ENCODE measurements around the gene LHFPL6.

The LHFPL6 gene

DNA sequence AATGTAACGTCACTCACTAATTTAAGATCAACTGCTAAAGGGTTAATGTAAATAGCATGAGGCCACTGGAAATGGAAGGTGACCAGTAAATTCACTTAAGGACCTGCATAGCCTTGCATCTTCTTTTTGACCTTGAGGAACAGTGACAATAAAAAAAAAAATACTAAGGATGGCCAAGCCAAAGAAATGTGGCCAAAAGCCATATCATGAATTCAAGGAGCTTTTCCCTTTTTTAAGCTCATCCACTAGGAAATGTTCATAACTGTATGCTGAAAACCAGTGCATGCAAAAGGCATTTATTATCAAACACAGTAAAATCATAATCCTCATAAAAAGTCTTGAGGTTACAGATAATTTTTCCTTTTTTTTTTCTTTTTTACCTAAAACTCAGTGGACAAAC is 77.5 kb downstream of the LHFPL6 start:
- TF ChIP-seq, protein P1, sequence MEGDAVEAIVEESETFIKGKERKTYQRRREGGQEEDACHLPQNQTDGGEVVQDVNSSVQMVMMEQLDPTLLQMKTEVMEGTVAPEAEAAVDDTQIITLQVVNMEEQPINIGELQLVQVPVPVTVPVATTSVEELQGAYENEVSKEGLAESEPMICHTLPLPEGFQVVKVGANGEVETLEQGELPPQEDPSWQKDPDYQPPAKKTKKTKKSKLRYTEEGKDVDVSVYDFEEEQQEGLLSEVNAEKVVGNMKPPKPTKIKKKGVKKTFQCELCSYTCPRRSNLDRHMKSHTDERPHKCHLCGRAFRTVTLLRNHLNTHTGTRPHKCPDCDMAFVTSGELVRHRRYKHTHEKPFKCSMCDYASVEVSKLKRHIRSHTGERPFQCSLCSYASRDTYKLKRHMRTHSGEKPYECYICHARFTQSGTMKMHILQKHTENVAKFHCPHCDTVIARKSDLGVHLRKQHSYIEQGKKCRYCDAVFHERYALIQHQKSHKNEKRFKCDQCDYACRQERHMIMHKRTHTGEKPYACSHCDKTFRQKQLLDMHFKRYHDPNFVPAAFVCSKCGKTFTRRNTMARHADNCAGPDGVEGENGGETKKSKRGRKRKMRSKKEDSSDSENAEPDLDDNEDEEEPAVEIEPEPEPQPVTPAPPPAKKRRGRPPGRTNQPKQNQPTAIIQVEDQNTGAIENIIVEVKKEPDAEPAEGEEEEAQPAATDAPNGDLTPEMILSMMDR (IDR thresholded peaks at IDR 0.05; ENCODE audit: low read depth, low read length, missing control alignments): no peak

DNA sequence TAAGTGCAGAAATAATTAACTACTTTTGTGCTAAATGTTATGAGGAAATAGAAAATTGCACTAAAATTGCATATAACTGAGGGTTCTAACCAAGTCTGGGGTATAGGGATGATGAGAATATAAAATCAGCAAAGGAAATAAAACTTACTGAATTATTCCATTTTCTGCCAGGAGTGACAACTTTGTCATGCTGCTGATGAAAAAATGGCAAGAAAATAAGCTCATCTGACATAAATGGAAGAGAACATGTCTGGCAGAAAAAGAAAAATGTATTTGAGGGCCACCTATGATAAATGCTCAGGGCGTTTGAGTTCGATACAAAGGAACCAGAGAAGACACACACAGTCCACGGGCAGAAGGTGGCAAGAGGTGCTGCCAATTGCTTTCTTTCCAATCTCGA is 78.2 kb downstream of the LHFPL6 start:
- no peak for DNase-seq (ENCODE audit: low read depth)
- TF ChIP-seq, protein P1 (IDR thresholded peaks at IDR 0.05; ENCODE audit: low read depth, low read length, missing control alignments): no peak
- H3K4me3 ChIP-seq (ENCODE audit: low read depth, low read length): no peak overlapping the region

More for the DNA sequence above, 77.5 kb downstream of the LHFPL6 start:
- no peak overlapping the region for H3K4me3 ChIP-seq (ENCODE audit: low read depth, low read length)
- no peak for DNase-seq (ENCODE audit: low read depth)

DNA sequence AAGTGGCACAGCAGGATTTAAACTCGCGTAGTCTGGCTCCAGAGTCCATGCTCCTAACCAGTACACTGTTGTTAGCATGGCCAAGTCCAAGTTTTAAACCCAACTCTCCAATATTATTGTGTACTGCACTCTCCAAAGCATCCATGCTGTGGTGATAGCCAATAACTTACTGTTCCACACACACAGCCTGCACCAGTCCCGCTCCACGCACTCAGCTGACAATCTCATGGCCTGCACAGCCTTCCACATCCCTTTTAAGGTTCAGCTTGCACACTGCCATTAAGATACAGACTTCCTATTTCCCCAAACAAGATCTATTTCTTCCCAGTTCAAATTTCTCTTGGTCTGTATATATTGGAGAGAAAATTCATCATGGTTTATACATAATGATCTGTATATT is 80.7 kb downstream of the LHFPL6 start:
- DNase-seq (ENCODE audit: low read depth): no peak
- no peak overlapping the region for H3K4me3 ChIP-seq (ENCODE audit: low read depth, low read length)
- TF ChIP-seq, protein P1 (IDR thresholded peaks at IDR 0.05; ENCODE audit: low read depth, low read length, missing control alignments): no peak

DNA sequence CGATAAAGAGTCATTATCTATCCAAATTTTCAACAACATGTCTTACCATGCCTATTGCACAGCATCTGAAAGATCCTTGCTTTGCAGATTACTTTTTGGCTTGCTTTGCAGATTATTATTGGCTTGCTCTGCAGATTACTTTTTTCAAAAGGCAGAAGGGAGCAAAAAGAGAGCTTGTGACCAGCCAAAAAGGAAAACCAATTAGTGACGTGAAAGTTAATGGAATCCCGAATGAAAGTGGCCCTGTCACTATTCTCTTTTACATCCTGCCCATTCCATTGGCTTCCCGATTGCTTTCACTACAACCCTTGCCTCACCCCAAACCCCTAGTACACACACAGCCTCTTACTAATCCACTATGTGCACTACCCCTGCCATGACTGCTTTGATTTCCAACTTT is 81.3 kb downstream of the LHFPL6 start:
- TF ChIP-seq, protein P1 (IDR thresholded peaks at IDR 0.05; ENCODE audit: low read depth, low read length, missing control alignments): no peak
- no peak for DNase-seq (ENCODE audit: low read depth)
- H3K4me3 ChIP-seq (ENCODE audit: low read depth, low read length): no peak overlapping the region

DNA sequence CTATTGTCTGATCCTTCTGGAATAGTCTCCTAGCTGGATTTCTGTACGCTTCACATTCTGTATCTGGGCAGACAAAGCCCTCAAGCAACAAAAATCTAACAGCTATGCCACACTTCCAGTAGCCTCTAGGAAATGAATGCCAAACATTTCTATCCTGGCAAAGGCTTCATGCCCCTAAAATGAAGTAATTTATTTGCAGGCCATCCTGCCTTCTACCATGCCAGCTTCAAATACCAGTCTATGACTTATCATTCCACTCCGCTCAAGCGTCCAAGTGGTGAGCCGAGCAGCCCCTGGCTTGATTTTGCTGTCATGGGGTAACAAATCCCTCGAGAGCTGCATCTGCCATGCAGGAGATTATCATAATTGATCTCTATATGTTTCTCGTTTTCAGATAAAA is 86.9 kb downstream of the LHFPL6 start:
- TF ChIP-seq, protein P1 (IDR thresholded peaks at IDR 0.05; ENCODE audit: low read depth, low read length, missing control alignments): no peak
- DNase-seq (ENCODE audit: low read depth): no peak
- H3K4me3 ChIP-seq (ENCODE audit: low read depth, low read length): no peak overlapping the region

DNA sequence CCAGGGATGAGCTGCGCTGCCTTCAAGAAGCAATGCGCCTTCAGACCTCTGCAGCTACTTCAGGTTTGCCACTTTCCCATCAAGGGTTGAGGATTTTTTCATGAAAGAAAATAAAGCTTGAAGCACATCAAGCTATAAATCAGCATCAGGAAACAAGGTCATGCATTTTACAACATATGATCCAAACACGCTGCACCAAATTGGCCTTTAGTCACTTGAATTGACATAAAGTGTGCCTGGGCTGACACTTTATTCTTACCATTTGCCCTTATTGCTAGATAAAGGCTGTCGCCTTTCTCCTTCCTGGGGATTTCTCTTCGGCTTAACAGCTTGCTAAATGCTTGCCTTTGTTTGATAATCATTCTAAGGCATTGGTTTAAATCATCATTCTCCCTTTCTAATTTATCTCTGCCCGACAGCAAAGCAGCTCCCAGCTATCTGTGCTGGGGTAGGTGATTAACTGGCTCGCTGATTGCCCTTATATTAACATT is 87.7 kb downstream of the LHFPL6 start:
- TF ChIP-seq, protein P1 (IDR thresholded peaks at IDR 0.05; ENCODE audit: low read depth, low read length, missing control alignments): no peak
- DNase-seq (ENCODE audit: low read depth): no peak
- no peak overlapping the region for H3K4me3 ChIP-seq (ENCODE audit: low read depth, low read length)

DNA sequence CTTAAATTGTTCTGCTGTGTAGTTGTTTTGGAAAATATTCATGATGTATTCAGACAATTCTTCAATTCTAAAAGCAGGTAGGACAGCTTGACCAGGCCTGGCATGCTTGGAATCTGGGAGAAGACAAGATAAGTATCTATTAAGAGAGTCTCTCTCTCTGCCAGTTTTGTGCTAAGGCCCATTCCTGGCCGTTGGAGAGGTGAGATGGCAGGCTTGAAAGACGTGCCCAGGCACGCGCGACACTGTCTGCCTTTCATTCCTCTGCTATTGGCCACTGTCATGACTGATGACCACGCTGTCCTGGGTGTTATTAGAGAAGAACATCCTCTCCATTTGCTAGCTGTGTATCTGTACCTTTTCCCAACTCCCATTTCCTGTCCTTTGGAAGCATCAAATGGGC is 90.3 kb downstream of the LHFPL6 start:
- TF ChIP-seq, protein P1 (IDR thresholded peaks at IDR 0.05; ENCODE audit: low read depth, low read length, missing control alignments): no peak
- no peak for DNase-seq (ENCODE audit: low read depth)

More for the DNA sequence above, 90.3 kb downstream of the LHFPL6 start:
- no peak overlapping the region for H3K4me3 ChIP-seq (ENCODE audit: low read depth, low read length)
